ENCODE data around the gene SH3D19. TPM values are rescaled to one million over a fixed set of nuclear protein-coding genes. Genes with fewer than 3 reads are reported as not detected.

SH3D19 gene
- total RNA-seq, 1 experiment from 2014 or later, result 29.7 TPM

- no peak overlapping the region for H2BK15ac ChIP-seq (ENCODE audit: low read depth, low read length)
- no peak overlapping the region for H3K14ac ChIP-seq (ENCODE audit: insufficient read depth, low read length)
- H2AK5ac ChIP-seq (ENCODE audit: insufficient read length, low read length), result no peak overlapping the region
- peaks cover 5 to 10% of the 10 kb centered on the region in 2 experiments; a peak in 3 of 4 replicates for H3K4me1 Mint-ChIP-seq
- H3K27me3 ChIP-seq (ENCODE audit: insufficient read depth, low read length), result no peaks in the 10 kb centered on the region
- TF ChIP-seq CTCF (conservative IDR thresholded peaks at IDR 0.05), result no peak
- no peak overlapping the region for H3K4me3 Mint-ChIP-seq
- H4K8ac ChIP-seq (replicated peaks; ENCODE audit: insufficient read length, low read depth, low read length), result no peak overlapping the region
- no peaks in the 10 kb centered on the region for H3K79me2 ChIP-seq (ENCODE audit: insufficient read depth, low read length)
- H3K27ac Mint-ChIP-seq, result peak overlapping the region in 1 of 3 experiments; percentile 87; a peak in 1 of 7 replicates
- H3K23ac ChIP-seq (ENCODE audit: insufficient read length, low read depth, low read length), result no peak overlapping the region
- no peaks in the 10 kb centered on the region for H3K79me1 ChIP-seq (ENCODE audit: insufficient read depth, low read depth, low read length, poor library complexity, severe bottlenecking)
- DNase-seq, result no peak
- no peak overlapping the region for H3K4ac ChIP-seq (ENCODE audit: low read depth, low read length)
- no peak overlapping the region for H3K27ac ChIP-seq (ENCODE audit: insufficient read length, low read depth, low read length)
- no peaks in the 10 kb centered on the region for H3K9me3 ChIP-seq (ENCODE audit: control insufficient read depth, low read depth, low read length)
- no peaks in the 10 kb centered on the region for H3K27me3 Mint-ChIP-seq (ENCODE audit: low read depth)
- WGBS (ENCODE audit: extremely low coverage, insufficient read length, low lambda C conversion rate), result no CpG with 5 or more reads among the region's 13 CpGs
- no peak overlapping the region for H3K4me2 ChIP-seq (ENCODE audit: insufficient read depth, insufficient read length, low read length)
- no peaks in the 10 kb centered on the region for H3K9me3 Mint-ChIP-seq
- H3K56ac ChIP-seq (ENCODE audit: insufficient read length, low read depth, low read length), result no peak overlapping the region
- H3K4me1 ChIP-seq (ENCODE audit: insufficient read depth, low read length), result no peaks in the 10 kb centered on the region
- no peaks in the 10 kb centered on the region for H3K36me3 Mint-ChIP-seq (ENCODE audit: insufficient read depth in 1 of 3, low read depth in 3 of 3)
- H2BK5ac ChIP-seq (ENCODE audit: insufficient read length, low read length), result no peak overlapping the region
- H4K91ac ChIP-seq (ENCODE audit: insufficient read length, low read depth, low read length), result no peak overlapping the region
- H4K20me1 ChIP-seq (ENCODE audit: control insufficient read depth, insufficient read depth, insufficient read length), result peaks cover 2% of the 10 kb centered on the region
- H3T11ph ChIP-seq (ENCODE audit: low read length), result no peak overlapping the region
- no peak overlapping the region for H3K9ac ChIP-seq (ENCODE audit: extremely low read depth, insufficient read length, low read length)
- no peak overlapping the region for H2BK12ac ChIP-seq (ENCODE audit: insufficient read length, low read depth, low read length)
- no peak overlapping the region for H3K18ac ChIP-seq (ENCODE audit: insufficient read length, low read depth, low read length)
- no peak overlapping the region for H4K5ac ChIP-seq (ENCODE audit: insufficient read length, low read depth, low read length)
- no peaks in the 10 kb centered on the region for H3K23me2 ChIP-seq (ENCODE audit: insufficient read length, low read depth, low read length, poor library complexity, severe bottlenecking)
- H2BK20ac ChIP-seq (ENCODE audit: low read depth, low read length, poor library complexity, severe bottlenecking), result no peak overlapping the region
- H2AFZ ChIP-seq (ENCODE audit: low read length), result no peak overlapping the region
- no peak overlapping the region for H2BK120ac ChIP-seq (ENCODE audit: low read depth, low read length, poor library complexity, severe bottlenecking)
Measured at GRCh38 chr4:151361966-151362365, 36.6 kb upstream of the SH3D19 start.

All from H9 (cell line).